Muscle of leg (tissue), 11 donors: ENCODE measurements around the gene CEP112. TPM values are rescaled to one million over a fixed set of nuclear protein-coding genes. Genes with fewer than 3 reads are reported as not detected.
"Not testable (repeated sequence)": the region's sequence is repeated elsewhere in the genome, so short reads cannot be mapped to it uniquely, and the experiment has no call there.

Experiments
- DNase-seq: peaks from one replicate; pipeline ENCODE4 v3.0.0; 2013
- H3K27ac ChIP-seq: one replicate; pipeline ENCODE4 v1.5.1; 2013; ENCODE audit warnings: mild to moderate bottlenecking, low read length, control low read depth
- H3K27me3 ChIP-seq: one replicate; pipeline ENCODE4 v1.6.1; 2013; ENCODE audit warnings: low read length; ENCODE audit not compliant: control insufficient read depth, insufficient read depth
- H3K36me3 ChIP-seq: one replicate; pipeline ENCODE4 v1.6.1; 2013; ENCODE audit warnings: low read length; ENCODE audit not compliant: control insufficient read depth, insufficient read depth
- H3K4me1 ChIP-seq: one replicate; pipeline ENCODE4 v1.6.1; 2013; ENCODE audit warnings: low read length; ENCODE audit not compliant: control insufficient read depth, insufficient read depth
- H3K4me3 ChIP-seq: one replicate; pipeline ENCODE4 v1.5.1; 2013; ENCODE audit warnings: low read length, control low read depth
- H3K9me3 ChIP-seq: replicated peaks from 2 replicates; pipeline ENCODE4 v1.6.1; 2013; ENCODE audit warnings: low read depth, low read length; ENCODE audit not compliant: control insufficient read depth
- WGBS: methylation state at CpG from one replicate; pipeline ENCODE4 v1.1.5; 2013; ENCODE audit warnings: missing lambda C conversion rate; ENCODE audit not compliant: insufficient coverage; 5-methylcytosine and 5-hydroxymethylcytosine counted together
- polyA plus RNA-seq, 8 donors: library from polyadenylated mRNA; unstranded; fragments of 120-200 nt; gene quantifications; one replicate each; pipeline versions ENCODE4 v1.2.1 to v1.2.3, GENCODE V29; 2013; ENCODE audit warnings: inconsistent platforms in 1 of 8, low replicate concordance in 1 of 8; ENCODE audit not compliant: insufficient read length in 8 of 8, insufficient read depth in 1 of 8
- total RNA-seq: library from RNA; stranded (reverse); fragments of 120-200 nt; gene quantifications from one replicate; pipeline ENCODE4 v1.2.4, GENCODE V29; 2013

CEP112 gene
- total and polyA plus RNA-seq, 9 donors, result 11.4 to 19.0 (median 14.8) TPM

DNA sequence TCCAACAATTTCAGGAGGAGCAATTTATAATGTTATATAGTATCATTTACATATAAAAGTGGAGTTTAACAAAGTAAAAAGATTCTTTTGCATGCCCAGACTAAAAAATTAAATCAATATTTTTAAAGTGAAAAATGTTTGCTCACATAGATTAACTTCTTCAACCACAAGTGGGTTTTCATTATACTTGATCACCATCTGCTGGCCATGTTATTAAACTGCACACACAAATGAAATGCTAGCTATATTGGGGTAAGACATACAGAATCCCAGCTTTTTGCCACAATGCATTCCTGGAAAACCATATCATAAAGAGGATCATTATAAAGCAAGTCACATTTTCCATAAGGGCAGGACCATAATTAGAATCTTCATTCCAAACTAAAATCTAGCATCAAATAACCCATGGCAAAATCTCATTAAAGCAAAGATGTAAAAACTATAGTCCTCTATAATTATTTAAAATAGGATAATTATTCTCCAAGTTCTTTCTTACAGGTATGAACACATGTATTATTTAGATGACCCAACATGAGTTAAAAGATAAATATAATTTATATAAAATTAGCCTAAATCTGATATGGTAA, 26.3 kb downstream of the CEP112 start:
- Histone ChIP-seq H3K36me3 (peaks cover 7% of the 10 kb centered on the region), H3K27me3 (no peaks in the 10 kb centered on the region), H3K9me3 (no peaks in the 10 kb centered on the region), H3K4me1 (no peaks in the 10 kb centered on the region), H3K4me3 (no peak overlapping the region), H3K27ac (no peak overlapping the region)
- peak; percentile 71 for DNase-seq

DNA sequence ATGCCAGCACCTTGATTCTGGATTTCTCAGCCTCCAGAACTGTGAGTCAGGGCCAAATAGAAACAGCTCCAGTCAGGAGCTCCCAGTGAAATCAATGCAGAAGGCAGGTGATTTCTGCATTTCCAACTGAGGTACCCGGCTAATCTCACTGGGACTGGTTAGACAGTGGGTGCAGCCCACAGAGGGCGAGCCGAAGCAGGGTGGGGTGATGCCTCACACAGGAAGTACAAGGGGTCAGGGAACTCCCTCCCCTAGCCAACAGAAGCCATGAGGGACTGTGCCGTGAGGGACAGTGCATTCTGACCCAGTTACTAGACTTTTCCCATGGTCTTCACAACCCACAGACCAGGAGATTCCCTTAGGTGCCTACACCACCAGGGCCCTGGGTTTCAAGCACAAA, 36.9 kb downstream of the CEP112 start:
- not testable (repeated sequence) for H3K27ac ChIP-seq, H3K36me3 ChIP-seq, H3K4me1 ChIP-seq, DNase-seq, H3K9me3 ChIP-seq, H3K4me3 ChIP-seq, H3K27me3 ChIP-seq
- WGBS, result 93% methylated on average over 3 of the region's 4 CpGs

DNA sequence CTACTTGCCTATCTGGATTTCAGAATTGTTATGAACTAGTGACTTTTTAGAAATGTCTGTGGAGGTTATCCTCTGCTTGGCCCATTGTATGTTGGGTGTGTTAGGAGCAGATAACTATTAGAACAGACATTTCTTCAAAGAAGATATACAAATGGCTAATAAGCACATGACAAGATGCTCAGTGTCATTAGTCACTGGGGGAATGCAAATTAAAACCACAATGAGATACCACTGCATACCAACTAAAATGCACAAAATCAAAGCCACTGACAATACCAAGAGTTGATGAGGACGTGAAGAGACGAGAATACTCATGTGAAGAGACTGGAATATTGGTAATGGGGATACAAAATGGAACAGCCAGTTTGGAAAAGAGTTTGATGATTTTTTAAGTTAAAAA, 39.2 kb downstream of the CEP112 start:
- no CpG with 5 or more reads among the region's 2 CpGs for WGBS

DNA sequence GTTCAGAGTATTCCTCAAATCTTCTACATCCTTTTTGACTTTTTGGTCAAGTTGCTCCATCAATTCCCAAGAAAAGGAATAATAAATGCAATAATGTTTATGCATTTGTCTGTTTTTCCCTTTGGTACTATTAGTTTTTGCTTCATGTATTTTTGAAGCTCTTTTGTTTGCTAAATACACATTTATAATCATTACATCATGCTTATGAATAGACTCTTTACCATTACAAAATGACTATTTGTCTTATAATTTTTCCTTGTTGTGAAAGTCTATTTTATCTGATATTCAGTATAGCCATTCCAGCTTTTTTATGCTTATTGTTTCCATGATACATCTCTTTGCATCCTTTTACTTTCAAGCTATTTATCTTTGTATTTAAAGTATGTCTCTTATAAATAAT, 41.2 kb downstream of the CEP112 start:
- no peak for DNase-seq
- no peaks in the 10 kb centered on the region for H3K4me1 ChIP-seq
- H3K36me3 ChIP-seq, result peaks cover 3% of the 10 kb centered on the region
- H3K9me3 ChIP-seq, result no peaks in the 10 kb centered on the region
- H3K4me3 ChIP-seq, result no peak overlapping the region
- H3K27me3 ChIP-seq, result no peaks in the 10 kb centered on the region
- H3K27ac ChIP-seq, result no peak overlapping the region

More for the DNA sequence above, 39.2 kb downstream of the CEP112 start:
- H3K27me3 ChIP-seq, result no peaks in the 10 kb centered on the region
- no peaks in the 10 kb centered on the region for H3K9me3 ChIP-seq
- peaks cover 3% of the 10 kb centered on the region for H3K36me3 ChIP-seq
- no peaks in the 10 kb centered on the region for H3K4me1 ChIP-seq
- no peak for DNase-seq
- no peak overlapping the region for H3K27ac ChIP-seq
- H3K4me3 ChIP-seq, result no peak overlapping the region

DNA sequence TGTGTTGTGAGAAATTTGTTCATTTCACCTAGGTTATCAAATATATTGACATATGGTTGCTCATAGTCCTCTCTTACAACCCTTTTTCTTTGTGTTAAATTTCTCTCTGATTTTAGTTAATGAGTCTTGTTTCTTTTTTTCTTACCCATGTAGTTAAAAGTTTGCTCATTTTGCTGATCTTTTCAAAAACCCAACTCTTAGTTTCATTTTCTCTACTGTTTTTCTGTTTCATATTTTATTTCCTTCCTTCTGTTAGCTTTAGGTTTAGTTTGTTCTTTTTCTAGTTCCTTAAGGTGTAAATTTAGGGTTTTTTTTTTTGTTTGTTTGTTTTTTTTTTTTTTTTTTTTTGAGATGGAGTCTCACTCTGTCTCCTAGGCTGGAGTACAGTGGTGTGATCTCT, 42.4 kb downstream of the CEP112 start:
- no peak for DNase-seq
- no peaks in the 10 kb centered on the region for H3K27me3 ChIP-seq
- no peak overlapping the region for H3K4me3 ChIP-seq
- no peak overlapping the region for H3K27ac ChIP-seq
- H3K36me3 ChIP-seq, result peaks cover 3% of the 10 kb centered on the region
- H3K9me3 ChIP-seq, result no peaks in the 10 kb centered on the region
- no peaks in the 10 kb centered on the region for H3K4me1 ChIP-seq

DNA sequence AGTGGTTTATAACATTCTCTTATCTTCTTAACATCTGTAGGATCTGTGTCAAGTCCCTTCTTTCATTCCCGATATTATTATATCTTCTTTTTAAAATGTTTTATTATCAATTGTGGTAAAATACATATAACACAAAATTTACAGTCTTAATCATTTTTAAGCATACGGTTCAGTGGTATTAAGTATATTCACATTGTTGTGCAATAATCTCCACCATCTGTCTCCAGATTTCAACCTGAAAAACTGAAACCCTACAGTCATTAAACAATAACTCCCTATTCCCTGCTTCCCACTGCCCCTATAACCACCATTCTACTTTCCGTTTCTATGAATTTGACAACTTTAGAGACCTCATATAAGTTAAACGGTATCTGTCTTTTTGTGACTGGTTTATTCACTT, 45.5 kb downstream of the CEP112 start:
- Histone ChIP-seq H3K9me3 (no peaks in the 10 kb centered on the region), H3K4me1 (no peaks in the 10 kb centered on the region), H3K36me3 (peaks cover under 1% of the 10 kb centered on the region), H3K4me3 (no peak overlapping the region), H3K27me3 (no peaks in the 10 kb centered on the region), H3K27ac (no peak overlapping the region)
- no CpG with 5 or more reads among the region's 4 CpGs for WGBS
- no peak for DNase-seq

DNA sequence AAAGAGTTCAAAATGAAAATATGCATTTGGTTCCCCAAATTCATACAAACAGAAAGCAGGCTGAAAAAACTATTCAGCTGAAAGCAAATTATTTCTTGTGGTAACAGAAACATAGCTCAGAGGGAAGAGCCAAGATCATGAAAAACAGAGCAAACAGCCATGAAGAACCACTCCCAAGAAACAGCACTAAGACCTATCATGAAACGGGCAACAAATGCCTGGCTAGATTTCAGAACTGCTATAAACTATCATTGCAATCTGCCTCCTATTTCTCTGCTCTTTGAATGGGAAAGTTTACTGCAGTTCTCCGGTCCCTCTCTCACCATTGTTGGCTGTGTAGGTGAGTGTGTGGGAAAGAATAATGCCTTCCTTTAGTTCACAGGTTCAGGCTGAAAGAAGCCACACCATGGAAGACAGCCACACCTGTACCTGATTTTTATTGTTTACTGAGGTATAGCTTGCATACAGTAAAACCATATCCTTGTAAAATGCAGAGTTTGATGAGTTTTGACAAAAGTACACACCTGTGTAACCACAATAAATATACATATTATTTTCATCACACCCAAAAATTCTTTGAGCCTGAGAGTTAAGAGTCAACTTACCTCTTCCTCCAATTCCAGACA, 48.2 kb downstream of the CEP112 start:
- no peaks in the 10 kb centered on the region for H3K27me3 ChIP-seq
- H3K4me1 ChIP-seq, result no peaks in the 10 kb centered on the region
- no peak overlapping the region for H3K4me3 ChIP-seq
- no peak overlapping the region for H3K27ac ChIP-seq
- no peak for DNase-seq
- H3K9me3 ChIP-seq, result no peaks in the 10 kb centered on the region
- 57% methylated on average over 1 of the region's 2 CpGs for WGBS
- peaks cover 3% of the 10 kb centered on the region for H3K36me3 ChIP-seq

DNA sequence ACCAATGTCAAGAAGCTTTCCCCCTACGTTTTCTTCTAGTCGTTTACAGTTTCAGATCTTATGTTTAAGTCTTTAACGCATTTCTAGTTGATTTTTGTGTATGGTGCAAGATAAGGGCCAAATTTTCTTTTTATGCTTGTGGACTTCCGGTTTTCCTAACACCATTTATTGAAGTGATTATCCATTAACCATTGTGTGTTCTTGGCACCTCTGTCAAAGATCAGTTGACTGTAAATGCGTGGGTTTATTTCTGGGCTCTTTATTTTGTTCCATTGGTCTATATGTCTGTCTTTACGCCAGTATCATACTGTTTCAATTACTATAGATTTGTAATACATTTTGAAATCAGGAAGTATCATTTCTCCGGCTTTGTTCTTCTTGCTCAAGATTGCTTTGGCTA, 49.5 kb downstream of the CEP112 start:
- Histone ChIP-seq H3K9me3 (no peaks in the 10 kb centered on the region), H3K4me1 (no peaks in the 10 kb centered on the region), H3K36me3 (peaks cover 6% of the 10 kb centered on the region), H3K27me3 (no peaks in the 10 kb centered on the region), H3K27ac (no peak overlapping the region), H3K4me3 (no peak overlapping the region)
- no peak for DNase-seq
- WGBS, result no CpG with 5 or more reads among the region's 7 CpGs

DNA sequence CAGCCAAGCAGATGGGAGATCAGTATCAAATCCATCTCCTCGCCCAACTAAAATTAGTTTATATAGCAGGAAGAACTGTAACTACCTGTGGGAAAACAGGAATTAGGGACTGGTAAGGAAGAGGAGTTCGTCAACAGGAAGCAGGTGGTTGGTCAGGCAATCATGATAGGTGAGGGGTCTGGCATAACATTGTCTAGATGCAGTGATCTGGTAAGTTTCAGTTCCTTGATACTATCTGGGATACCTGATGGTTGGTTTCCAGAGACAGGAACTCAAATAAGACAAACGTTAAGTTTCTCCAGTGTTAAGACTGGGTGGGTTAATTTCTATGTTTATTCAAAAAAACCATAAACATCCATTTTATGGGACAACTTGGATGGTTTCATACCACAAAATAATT, 53.8 kb downstream of the CEP112 start:
- no peak overlapping the region for H3K27ac ChIP-seq
- DNase-seq, result no peak
- no peaks in the 10 kb centered on the region for H3K27me3 ChIP-seq
- H3K4me3 ChIP-seq, result no peak overlapping the region
- WGBS, result 79% methylated on average over 1 of the region's 3 CpGs
- H3K9me3 ChIP-seq, result no peaks in the 10 kb centered on the region
- peaks cover 12% of the 10 kb centered on the region for H3K36me3 ChIP-seq
- peaks cover 3% of the 10 kb centered on the region for H3K4me1 ChIP-seq

DNA sequence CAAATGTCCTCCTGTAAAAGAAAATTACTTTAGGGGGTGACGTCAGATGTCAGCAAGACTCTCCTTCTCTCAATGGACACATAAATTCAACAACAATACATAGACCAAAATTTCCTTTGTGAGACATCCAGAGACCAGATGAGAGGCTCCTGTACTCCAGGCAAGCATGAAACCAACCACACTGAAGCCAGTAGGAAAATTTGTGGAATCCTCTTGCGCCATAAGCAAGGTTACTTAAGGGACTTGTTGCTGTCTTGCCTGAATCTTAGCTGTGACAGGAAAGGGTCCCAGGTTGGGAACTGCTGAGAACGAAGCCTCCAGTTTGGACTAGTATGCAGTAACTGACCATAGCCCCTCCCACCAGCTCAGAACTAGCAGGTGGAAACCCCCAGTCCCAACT, 56.0 kb downstream of the CEP112 start:
- Histone ChIP-seq H3K36me3 (peaks cover 12% of the 10 kb centered on the region), H3K9me3 (no peaks in the 10 kb centered on the region), H3K4me1 (peaks cover 3% of the 10 kb centered on the region), H3K27me3 (no peaks in the 10 kb centered on the region), H3K27ac (no peak overlapping the region), H3K4me3 (no peak overlapping the region)
- DNase-seq, result peak; percentile 15
- WGBS, result no CpG with 5 or more reads among the region's 3 CpGs

DNA sequence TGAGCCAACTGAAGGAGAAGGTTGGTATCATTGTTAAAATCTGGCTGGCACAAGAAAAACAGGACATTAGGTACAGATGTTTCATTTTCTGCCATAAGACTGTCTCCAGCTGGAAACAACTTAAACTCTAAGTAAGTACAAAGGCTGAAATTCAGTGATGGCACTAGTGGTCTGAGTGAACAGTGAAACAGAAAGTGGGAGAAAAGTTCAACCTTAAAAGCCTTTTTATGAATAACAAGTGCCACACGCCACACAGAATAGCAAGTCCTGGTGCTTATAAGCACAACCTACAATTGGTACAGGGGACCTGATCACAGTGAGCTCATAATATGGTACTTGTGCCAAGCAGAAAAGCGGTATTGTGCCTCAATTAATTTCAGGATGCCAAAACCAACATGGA, 56.7 kb downstream of the CEP112 start:
- DNase-seq, result no peak
- H3K27ac ChIP-seq, result no peak overlapping the region
- H3K9me3 ChIP-seq, result no peaks in the 10 kb centered on the region
- H3K27me3 ChIP-seq, result no peaks in the 10 kb centered on the region
- WGBS, result 100% methylated on average over 1 of the region's 2 CpGs
- peaks cover 3% of the 10 kb centered on the region for H3K4me1 ChIP-seq
- H3K36me3 ChIP-seq, result peaks cover 12% of the 10 kb centered on the region
- H3K4me3 ChIP-seq, result no peak overlapping the region
